Stimulated activated CD4-positive, alpha-beta T cell treated with anti-CD3 and anti-CD28 coated beads, Interleukin-1b, Interleukin-23, amount 100 ng/mL, for 1 hour (primary cell): ENCODE data around the gene RAC3.

Experiments
- DNase-seq, 2 donors: peaks; one replicate each; pipeline ENCODE4 v3.0.0-alpha.2; 2020; ENCODE audit warnings: low read depth in 2 of 2

The RAC3 gene

GRCh38 chr17:82012640-82013295 is 18.7 kb upstream of the RAC3 start:
- no peak for DNase-seq

- DNase-seq: no peak
Measured at GRCh38 chr17:82013341-82013740, 18.1 kb upstream of the RAC3 start.

GRCh38 chr17:82013772-82014321 is 17.6 kb upstream of the RAC3 start:
- no peak for DNase-seq

- no peak for DNase-seq
Measured at GRCh38 chr17:82014432-82014831, 17.0 kb upstream of the RAC3 start.

GRCh38 chr17:82014971-82015310 is 16.5 kb upstream of the RAC3 start:
- no peak for DNase-seq

- DNase-seq: no peak
Measured at GRCh38 chr17:82015311-82015971, 16.0 kb upstream of the RAC3 start.

- DNase-seq: no peak
Measured at GRCh38 chr17:82016061-82016874, 15.2 kb upstream of the RAC3 start.

- DNase-seq: no peak
Measured at GRCh38 chr17:82016875-82017459, 14.5 kb upstream of the RAC3 start.

- no peak for DNase-seq
Measured at GRCh38 chr17:82017612-82018151, 13.8 kb upstream of the RAC3 start.

GRCh38 chr17:82018152-82018988 is 13.1 kb upstream of the RAC3 start:
- DNase-seq: no peak

GRCh38 chr17:82018989-82019689 is 12.3 kb upstream of the RAC3 start:
- DNase-seq: no peak

- peak in 1 of 2 donors; percentile 46 for DNase-seq
Measured at GRCh38 chr17:82019690-82020571, 11.5 kb upstream of the RAC3 start.

- DNase-seq: no peak
Measured at GRCh38 chr17:82020572-82021106, 10.8 kb upstream of the RAC3 start.

- no peak for DNase-seq
Measured at GRCh38 chr17:82021107-82021899, 10.2 kb upstream of the RAC3 start.

- DNase-seq: no peak
Measured at GRCh38 chr17:82021900-82022309, 9.6 kb upstream of the RAC3 start.

- DNase-seq: no peak
Measured at GRCh38 chr17:82022310-82022980, 9.0 kb upstream of the RAC3 start, which contains the start of gene CENPX. Gene CENPX, minus strand, starts transcription at chr17:82022878. Its CDS starts 17 bp downstream, at chr17:82022861.

- peak; percentile 99 to 100 for DNase-seq
Measured at GRCh38 chr17:82022981-82023446, 8.5 kb upstream of the RAC3 start, which contains the start of gene LRRC45. Gene LRRC45, plus strand, starts transcription at chr17:82023305. Its CDS starts 339 bp downstream, at chr17:82023644.
